HepG2 (cell line): Measurements from ENCODE around the gene TTN. TPM values are rescaled to one million over a fixed set of nuclear protein-coding genes. Genes with fewer than 3 reads are reported as not detected.

Source experiments
- ATAC-seq: fragments of 200-7000 bp; cut with Tn5 transposase; 3 replicates; pipeline ENCODE4 v1.9.1; 2020; ENCODE audit warnings: mild to moderate bottlenecking, moderate library complexity
- BruUV-seq: library from RNA; stranded (reverse); fragments of 400-500 nt; replicated peaks from 2 replicates; lab custom pipeline; 2021; lab: Mats Ljungman, UMichigan
- CTCF ChIA-PET: fragments of 300-600 bp; formaldehyde crosslinking; extraction: SDS; loops from one replicate; lab custom pipeline; 2021; ENCODE audit warnings: low total read pairs, inconsistent platforms, low intra/inter-chr PET ratio; lab: Yijun Ruan, JAX
- POLR2A ChIA-PET: fragments of 350-600 bp; sonication (Branson Sonifier 250); formaldehyde crosslinking; loops from one replicate; lab custom pipeline; 2020; ENCODE audit warnings: antibody characterized with exemption, inconsistent platforms; lab: Yijun Ruan, JAX
- DNase-seq: peaks from one replicate; pipeline ENCODE4 v3.0.0-alpha.2; 2015; ENCODE audit warnings: low spot score
- FAIRE-seq: peaks from 3 replicates; lab custom pipeline; 2011; peaks lifted over from hg19 to GRCh38; lab: Jason Lieb, UNC
- H2AFZ ChIP-seq: one replicate; pipeline ENCODE4 v1.6.1; 2011; ENCODE audit warnings: low read length, inconsistent platforms
- H3K27ac ChIP-seq: fragments of 300-600 bp; 3 replicates; pipeline ENCODE4 v1.8.0; 2011; ENCODE audit warnings: mixed run types, mild to moderate bottlenecking, mixed read lengths, low read length, inconsistent platforms; ENCODE audit not compliant: insufficient read depth; ENCODE audit errors: extremely low read length
- H3K27me3 ChIP-seq, 2 experiments: fragments of 200-600 bp in 1 of 2; 2 replicates in 1 of 2; 3 replicates in 1 of 2; pipeline versions ENCODE4 v1.6.0 to v1.8.0; 2011; ENCODE audit warnings: low read length in 2 of 2, mild to moderate bottlenecking in 2 of 2, moderate library complexity in 2 of 2, inconsistent platforms in 1 of 2; ENCODE audit not compliant: insufficient read depth in 2 of 2, control insufficient read depth in 1 of 2
- H3K36me3 ChIP-seq, 2 experiments: fragments of 200-600 bp in 1 of 2; replicated peaks in 1 of 2; 2 replicates in 1 of 2; 3 replicates in 1 of 2; pipeline versions ENCODE4 v1.5.1 to v1.8.0; 2011; ENCODE audit warnings: low read length in 2 of 2, inconsistent platforms in 1 of 2; ENCODE audit not compliant: insufficient read depth in 2 of 2, control insufficient read depth in 1 of 2
- H3K4me1 ChIP-seq: 2 replicates; pipeline ENCODE4 v1.5.1; 2012; ENCODE audit warnings: low read length, inconsistent platforms; ENCODE audit not compliant: insufficient read depth
- H3K4me2 ChIP-seq: 2 replicates; pipeline ENCODE4 v1.6.0; 2011; ENCODE audit warnings: low read depth, low read length, inconsistent platforms
- H3K4me3 ChIP-seq, 3 experiments: fragments of 200-600 bp in 1 of 3; sonication (generic), shearing (Covaris generic) in 1 of 3; replicated peaks in 1 of 3; 2 replicates each; pipeline ENCODE4 v1.5.1; 2011 to 2016; ENCODE audit warnings: low read length in 3 of 3, inconsistent platforms in 2 of 3, low read depth in 2 of 3, mild to moderate bottlenecking in 2 of 3, control low read depth in 1 of 3, mixed read lengths in 1 of 3; ENCODE audit not compliant: insufficient read depth in 1 of 3
- H3K79me2 ChIP-seq: one replicate; pipeline ENCODE4 v1.6.1; 2011; ENCODE audit warnings: low read length, inconsistent platforms; ENCODE audit not compliant: insufficient read depth
- H3K9ac ChIP-seq: 2 replicates; pipeline ENCODE4 v1.6.0; 2011; ENCODE audit warnings: mild to moderate bottlenecking, low read depth, low read length, inconsistent platforms; ENCODE audit not compliant: insufficient read depth
- H3K9me3 ChIP-seq: 2 replicates; pipeline ENCODE4 v1.5.1; 2012; ENCODE audit warnings: mild to moderate bottlenecking, low read length
- H4K20me1 ChIP-seq: 2 replicates; pipeline ENCODE4 v1.6.0; 2011; ENCODE audit warnings: inconsistent platforms, mild to moderate bottlenecking, low read length, moderate library complexity; ENCODE audit not compliant: insufficient read depth
- EHMT2 ChIP-seq: fragments of 200-600 bp; sonication (generic); IDR thresholded peaks from 2 replicates; pipeline ENCODE4 v1.7.0; 2017; ENCODE audit warnings: antibody characterized with exemption, low read depth, low read length, borderline replicate concordance
- ETV5 ChIP-seq: IDR thresholded peaks from 2 replicates; pipeline ENCODE4 v1.6.1; 2018; ENCODE audit warnings: missing biosample characterization, missing genetic modification reagents, inconsistent platforms, borderline replicate concordance
- NCOA5 ChIP-seq: sonication (generic); formaldehyde crosslinking; IDR thresholded peaks from 2 replicates; pipeline ENCODE4 v1.4.0; 2020; ENCODE audit warnings: missing genetic modification reagents
- NCOR1 ChIP-seq: fragments of 200-600 bp; sonication (generic); IDR thresholded peaks from 2 replicates; pipeline ENCODE4 v1.7.0; 2017; ENCODE audit warnings: antibody characterized with exemption, low read length, borderline replicate concordance
- SMYD3 ChIP-seq: sonication (generic); formaldehyde crosslinking; IDR thresholded peaks from 2 replicates; pipeline ENCODE4 v1.8.1; 2023; ENCODE audit warnings: mild to moderate bottlenecking, missing genetic modification reagents
- SP140L ChIP-seq: sonication (generic); formaldehyde crosslinking; IDR thresholded peaks from 2 replicates; pipeline ENCODE4 v1.4.0; 2020; ENCODE audit warnings: missing genetic modification reagents, borderline replicate concordance
- THYN1 ChIP-seq: sonication (generic); formaldehyde crosslinking; IDR thresholded peaks from 2 replicates; pipeline ENCODE4 v1.8.1; 2023; ENCODE audit warnings: low read depth, mild to moderate bottlenecking, moderate library complexity, missing genetic modification reagents, borderline replicate concordance
- ZC3H4 ChIP-seq: sonication (generic); formaldehyde crosslinking; IDR thresholded peaks from 2 replicates; pipeline ENCODE4 v1.4.0; 2020; ENCODE audit warnings: missing genetic modification reagents, borderline replicate concordance
- ZNF180 ChIP-seq: sonication (generic); formaldehyde crosslinking; IDR thresholded peaks from 2 replicates; pipeline ENCODE4 v1.4.0; 2020; ENCODE audit warnings: low read depth, missing genetic modification reagents, borderline replicate concordance
- ZNF263 ChIP-seq: sonication (generic); formaldehyde crosslinking; IDR thresholded peaks from 2 replicates; pipeline ENCODE4 v1.4.0; 2020; ENCODE audit warnings: missing genetic modification reagents
- ZNF296 ChIP-seq: sonication (generic); formaldehyde crosslinking; conservative IDR thresholded peaks from 2 replicates; pipeline ENCODE4 v1.5.0; 2020; ENCODE audit warnings: mild to moderate bottlenecking, missing genetic modification reagents
- ZNF33B ChIP-seq: sonication (generic); formaldehyde crosslinking; IDR thresholded peaks from 2 replicates; pipeline ENCODE4 v1.5.1; 2020; ENCODE audit warnings: mild to moderate bottlenecking, missing genetic modification reagents
- ZNF34 ChIP-seq: sonication (generic); formaldehyde crosslinking; IDR thresholded peaks from 2 replicates; pipeline ENCODE4 v1.4.0; 2020; ENCODE audit warnings: mild to moderate bottlenecking, missing genetic modification reagents, borderline replicate concordance
- ZNF567 ChIP-seq: sonication (generic); formaldehyde crosslinking; IDR thresholded peaks from 2 replicates; pipeline ENCODE4 v1.8.1; 2023; ENCODE audit warnings: mild to moderate bottlenecking, missing genetic modification reagents, borderline replicate concordance
- ZNF703 ChIP-seq: sonication (generic); formaldehyde crosslinking; IDR thresholded peaks from 2 replicates; pipeline ENCODE4 v1.5.1; 2020; ENCODE audit warnings: missing genetic modification reagents, mild to moderate bottlenecking, moderate library complexity, borderline replicate concordance
- ZSCAN12 ChIP-seq: sonication (generic); formaldehyde crosslinking; IDR thresholded peaks from 2 replicates; pipeline ENCODE4 v1.9.0; 2021; ENCODE audit warnings: mild to moderate bottlenecking, missing genetic modification reagents
- ZSCAN20 ChIP-seq: sonication (generic); formaldehyde crosslinking; IDR thresholded peaks from 2 replicates; pipeline ENCODE4 v1.4.0; 2020; ENCODE audit warnings: missing genetic modification reagents, mild to moderate bottlenecking, borderline replicate concordance
- whole genome bisulfite sequencing: methylation state at CpG from one replicate; pipeline ENCODE4 v1.1.6; 2017; ENCODE audit warnings: low lambda C conversion rate; 5-methylcytosine and 5-hydroxymethylcytosine counted together
- in situ Hi-C: cut with HindIII; loops from 2 replicates; pipeline ENCODE4 v1.10.0; 2017; ENCODE audit warnings: low pct_unique_long_range_greater_than_20kb; ENCODE audit not compliant: extremely low pct_ligation_motif_present
- intact Hi-C: fragments of 100-400 bp; cut with micrococcal nuclease; formaldehyde crosslinking; loops from one replicate; pipeline ENCODE4 v1.10.0; 2022; ENCODE audit not compliant: unreplicated experiment
- polyA plus RNA-seq, 8 experiments: library from polyadenylated mRNA; depleted of rRNA in 3 of 8; stranded (reverse) in 7 of 8; unstranded in 1 of 8; fragments of >200 nt; fragmentation: Illumina TruSeq in 4 of 8; extraction: Trizol in 4 of 8; gene quantifications; 2 replicates each; pipeline versions ENCODE4 v1.2.1 to v1.2.3, GENCODE V29; 2011 to 2016; ENCODE audit warnings: low read depth in 4 of 8, missing spikeins in 1 of 8, mixed read lengths in 1 of 8; ENCODE audit not compliant: insufficient read depth in 1 of 8
- total RNA-seq, 5 experiments: library from RNA; depleted of rRNA; stranded (reverse); fragments of >200 nt; fragmentation: Illumina TruSeq; extraction: Trizol; gene quantifications; 2 replicates each; pipeline ENCODE4 v1.2.3, GENCODE V29; 2016; ENCODE audit warnings: low read depth in 1 of 5
- TF ChIP-seq, protein P1 (sequence below): sonication (generic); formaldehyde crosslinking; IDR thresholded peaks from 2 replicates; pipeline ENCODE4 v1.4.0; 2020; ENCODE audit warnings: missing genetic modification reagents, mild to moderate bottlenecking, borderline replicate concordance

TTN gene
- total and polyA plus RNA-seq, 2 of the 13 experiments (the other 11 are each of a cell fraction or from before 2014, with no cell fraction given), result under 0.01 TPM

DNA sequence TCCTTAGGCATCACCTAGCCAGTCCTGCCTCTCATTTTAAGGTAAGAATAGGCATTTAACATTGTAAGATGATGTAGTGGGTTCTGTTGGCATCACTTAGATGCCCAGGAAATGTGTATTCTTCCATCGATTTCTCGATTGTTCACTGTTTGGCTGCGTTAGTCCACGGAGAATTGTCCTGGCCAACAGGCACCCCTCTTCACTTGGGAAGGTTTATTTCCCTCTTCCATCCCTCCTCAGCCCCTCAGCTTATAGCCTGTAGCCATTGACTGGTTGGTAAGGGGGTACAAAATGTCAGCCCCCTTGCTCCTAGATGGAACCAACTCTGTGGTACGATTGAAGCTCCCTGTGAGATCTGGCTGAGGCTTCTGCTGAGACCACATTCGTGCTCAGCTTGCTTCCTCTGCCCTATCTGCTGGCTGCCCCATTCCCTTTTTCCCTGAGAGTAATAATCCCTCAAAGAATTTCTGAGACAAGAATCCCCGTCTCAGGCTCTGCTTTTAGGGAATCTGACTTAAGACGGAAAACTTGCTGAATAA lies 283.6 kb downstream of the TTN start (continued):
- no peak for TF ChIP-seq ZSCAN12
- no peak for TF ChIP-seq EHMT2
- no peak for TF ChIP-seq ETV5 (CRISPR knock-in tag)

DNA sequence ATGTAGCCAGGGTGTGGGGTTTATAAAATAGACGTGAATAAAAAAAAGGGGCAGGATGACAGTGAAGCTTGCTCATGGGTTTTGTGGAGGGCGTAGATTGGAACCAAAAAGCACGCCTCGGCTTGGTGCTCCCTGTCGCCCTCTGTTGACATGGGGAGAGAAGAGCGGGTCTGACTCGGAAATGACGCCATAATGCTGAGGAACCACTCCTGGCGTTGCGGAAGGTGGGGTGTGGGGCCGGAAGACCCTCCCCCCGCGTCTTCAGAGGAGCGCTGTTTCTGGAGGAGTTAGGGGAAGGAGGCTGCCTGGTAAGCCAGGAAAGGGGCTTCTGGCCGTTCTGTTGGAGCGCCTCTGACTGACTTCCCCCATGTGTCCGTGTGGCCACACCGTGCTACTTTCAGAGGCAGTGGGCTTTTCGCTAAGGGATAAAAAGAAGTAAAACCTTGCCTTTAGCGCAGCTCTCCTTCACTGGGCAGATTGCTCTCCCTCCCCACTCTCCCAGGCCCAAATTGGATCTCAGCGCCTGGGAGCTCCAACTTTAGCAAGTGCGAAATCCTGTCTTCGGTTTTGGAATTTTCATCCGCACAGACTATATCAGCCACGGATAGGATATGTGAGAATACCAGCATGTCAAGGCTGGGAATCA lies 284.1 kb downstream of the TTN start:
- CTCF ChIA-PET, result interaction anchor here (0.9 kb wide), 1 partner anchor 126 kb away, joined by 4 read pairs; no protein-coding TSS in a partner anchor
- Histone ChIP-seq H3K4me3 (peak overlapping the region; percentile 52 to 72 (median 53)), H2AFZ (peak overlapping the region; percentile 62), H3K79me2 (peaks cover 12% of the 10 kb centered on the region), H3K4me2 (peak overlapping the region; percentile 33), H3K9me3 (no peaks in the 10 kb centered on the region), H3K36me3 (0 out of 5 replicates have a peak, but pooled peaks cover 0 to under 1% of the 10 kb centered on the region in 2 experiments), H3K4me1 (no peaks in the 10 kb centered on the region), H3K27ac (peak overlapping the region; percentile 5), H3K27me3 (no peaks in the 10 kb centered on the region), H3K9ac (peak overlapping the region; percentile 60), H4K20me1 (no peaks in the 10 kb centered on the region)
- no peak for FAIRE-seq
- WGBS, result 53% methylated on average over 25 of the region's 25 CpGs
- intact Hi-C loops, result loop anchor here (1.0 to 2.0 kb wide), 2 partner anchors 42 to 73 kb away; partner anchors contain the start of gene PLEKHA3
- no TSS peak for BruUV-seq
- in situ Hi-C loops, result no loop called here
- peak; percentile 89 for ATAC-seq
- POLR2A ChIA-PET, result interaction anchor here (0.7 to 1.1 kb wide), 2 partner anchors 54 to 72 kb away, joined by 3 read pairs; partner anchors contain the start of genes PJVK and PRKRA
- peak; percentile 61 for DNase-seq
- TF ChIP-seq ZNF33B (CRISPR knock-in tag) (no peak), SP140L (CRISPR knock-in tag) (no peak), THYN1 (no peak), NCOA5 (CRISPR knock-in tag) (no peak), ZSCAN20 (no peak), ZNF703 (CRISPR knock-in tag) (no peak), ZNF34 (no peak), NCOR1 (no peak), ZNF567 (CRISPR knock-in tag) (no peak), ZNF180 (no peak), ZC3H4 (CRISPR knock-in tag) (no peak), ZNF296 (no peak), ZNF263 (CRISPR knock-in tag) (0 out of 2 replicates have a peak, but pooled peaks have one; percentile 14), SMYD3 (CRISPR knock-in tag) (no peak)
- TF ChIP-seq, protein P1, sequence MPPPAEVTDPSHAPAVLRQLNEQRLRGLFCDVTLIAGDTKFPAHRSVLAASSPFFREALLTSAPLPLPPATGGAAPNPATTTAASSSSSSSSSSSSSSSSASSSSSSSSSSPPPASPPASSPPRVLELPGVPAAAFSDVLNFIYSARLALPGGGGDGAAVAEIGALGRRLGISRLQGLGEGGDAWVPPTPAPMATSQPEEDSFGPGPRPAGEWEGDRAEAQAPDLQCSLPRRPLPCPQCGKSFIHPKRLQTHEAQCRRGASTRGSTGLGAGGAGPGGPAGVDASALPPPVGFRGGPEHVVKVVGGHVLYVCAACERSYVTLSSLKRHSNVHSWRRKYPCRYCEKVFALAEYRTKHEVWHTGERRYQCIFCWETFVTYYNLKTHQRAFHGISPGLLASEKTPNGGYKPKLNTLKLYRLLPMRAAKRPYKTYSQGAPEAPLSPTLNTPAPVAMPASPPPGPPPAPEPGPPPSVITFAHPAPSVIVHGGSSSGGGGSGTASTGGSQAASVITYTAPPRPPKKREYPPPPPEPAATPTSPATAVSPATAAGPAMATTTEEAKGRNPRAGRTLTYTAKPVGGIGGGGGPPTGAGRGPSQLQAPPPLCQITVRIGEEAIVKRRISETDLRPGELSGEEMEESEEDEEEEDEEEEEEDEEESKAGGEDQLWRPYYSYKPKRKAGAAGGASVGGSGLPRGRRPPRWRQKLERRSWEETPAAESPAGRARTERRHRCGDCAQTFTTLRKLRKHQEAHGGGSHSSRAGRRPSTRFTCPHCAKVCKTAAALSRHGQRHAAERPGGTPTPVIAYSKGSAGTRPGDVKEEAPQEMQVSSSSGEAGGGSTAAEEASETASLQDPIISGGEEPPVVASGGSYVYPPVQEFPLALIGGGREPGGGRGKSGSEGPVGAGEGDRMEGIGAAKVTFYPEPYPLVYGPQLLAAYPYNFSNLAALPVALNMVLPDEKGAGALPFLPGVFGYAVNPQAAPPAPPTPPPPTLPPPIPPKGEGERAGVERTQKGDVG, result 0 out of 2 replicates have a peak, but pooled peaks have one; percentile 33
